CD4-positive, CD25-positive, alpha-beta regulatory T cell (primary cell): ENCODE data around the gene ABI3BP. TPM values are rescaled to one million over a fixed set of nuclear protein-coding genes. Genes with fewer than 3 reads are reported as not detected.

Experiments used
- ATAC-seq, 2 donors: fragments of 150-1000 bp; cut with Tn5 transposase; one replicate each; pipeline ENCODE4 v1.10.0; 2021; ENCODE audit warnings: low read depth in 2 of 2, moderate number of reproducible peaks in 2 of 2, moderate library complexity in 1 of 2
- DNase-seq, 3 donors: peaks; one replicate each; pipeline versions ENCODE4 v3.0.0 to v3.0.0-alpha.2; 2012 to 2022; ENCODE audit warnings: mixed read lengths in 1 of 3
- H3K27ac ChIP-seq: one replicate; pipeline ENCODE4 v1.7.0; 2013; ENCODE audit warnings: mild to moderate bottlenecking, low read length; ENCODE audit not compliant: insufficient read depth, poor library complexity, severe bottlenecking
- H3K27me3 ChIP-seq: one replicate; pipeline ENCODE4 v1.7.0; 2013; ENCODE audit warnings: low read length; ENCODE audit not compliant: control insufficient read depth, insufficient read depth
- H3K36me3 ChIP-seq: one replicate; pipeline ENCODE4 v1.7.0; 2013; ENCODE audit warnings: mild to moderate bottlenecking, low read length, moderate library complexity; ENCODE audit not compliant: control insufficient read depth, insufficient read depth
- H3K4me1 ChIP-seq: 2 replicates; pipeline ENCODE4 v1.7.0; 2013; ENCODE audit warnings: mild to moderate bottlenecking, low read length; ENCODE audit not compliant: insufficient read depth, control insufficient read depth, poor library complexity, severe bottlenecking
- H3K4me3 ChIP-seq: one replicate; pipeline ENCODE4 v1.7.0; 2013; ENCODE audit warnings: low read depth, mild to moderate bottlenecking, low read length, moderate library complexity
- H3K9me3 ChIP-seq, 2 experiments: 1 replicate in 1 of 2; 2 replicates in 1 of 2; pipeline ENCODE4 v1.7.0; 2013; ENCODE audit warnings: low read length in 2 of 2, mild to moderate bottlenecking in 1 of 2, moderate library complexity in 1 of 2; ENCODE audit not compliant: control insufficient read depth in 2 of 2
- H3K27ac Mint-ChIP-seq, 3 donors: one replicate each; pipeline ENCODE4 v1.8.0; 2020 to 2022; ENCODE audit warnings: mild to moderate bottlenecking in 3 of 3, mixed read lengths in 3 of 3, moderate library complexity in 2 of 3
- H3K27me3 Mint-ChIP-seq: one replicate; pipeline ENCODE4 v1.8.0; 2022; ENCODE audit warnings: mild to moderate bottlenecking, mixed read lengths
- H3K36me3 Mint-ChIP-seq: one replicate; pipeline ENCODE4 v1.8.0; 2020; ENCODE audit warnings: mixed read lengths
- H3K4me1 Mint-ChIP-seq, 4 donors: one replicate each; pipeline ENCODE4 v1.8.0; 2020 to 2022; ENCODE audit warnings: mixed read lengths in 4 of 4, mild to moderate bottlenecking in 1 of 4
- H3K4me3 Mint-ChIP-seq, 4 donors: one replicate each; pipeline ENCODE4 v1.8.0; 2020 to 2022; ENCODE audit warnings: mild to moderate bottlenecking in 4 of 4, mixed read lengths in 4 of 4, moderate library complexity in 3 of 4
- H3K9me3 Mint-ChIP-seq, 7 donors: one replicate each; pipeline ENCODE4 v1.8.0; 2020 to 2022; ENCODE audit warnings: mixed read lengths in 7 of 7, mild to moderate bottlenecking in 3 of 7, moderate library complexity in 2 of 7
- polyA plus RNA-seq, 4 donors: library from polyadenylated mRNA; unstranded; fragments of 300-500 nt; fragmentation: Illumina TruSeq; gene quantifications; one replicate each; pipeline ENCODE4 v1.2.3, GENCODE V29; 2021
- total RNA-seq: library from RNA; stranded (reverse); gene quantifications from one replicate; pipeline ENCODE4 v1.2.3, GENCODE V29; 2022

ABI3BP gene
- total and polyA plus RNA-seq, 5 donors from 2014 or later = 0.05 to 0.07 TPM; not detected in 3

- no peak overlapping the region for H3K27ac ChIP-seq
- peaks cover 0 to 3% (median 0%) of the 10 kb centered on the region in 7 donors for H3K9me3 Mint-ChIP-seq
- ATAC-seq (no peak), DNase-seq (no peak)
- H3K4me3 ChIP-seq = no peak overlapping the region
- no peaks in the 10 kb centered on the region for H3K4me1 Mint-ChIP-seq
- no peaks in the 10 kb centered on the region for H3K36me3 ChIP-seq
- H3K36me3 Mint-ChIP-seq = no peaks in the 10 kb centered on the region
- H3K27me3 ChIP-seq = no peaks in the 10 kb centered on the region
- peaks cover 4% of the 10 kb centered on the region for H3K27me3 Mint-ChIP-seq
- no peaks in the 10 kb centered on the region for H3K4me1 ChIP-seq
- H3K9me3 ChIP-seq = no peaks in the 10 kb centered on the region
- H3K4me3 Mint-ChIP-seq = no peak overlapping the region
- H3K27ac Mint-ChIP-seq = no peak overlapping the region
Measured at GRCh38 chr3:100981164-100981911, 11.9 kb downstream of the ABI3BP start.

GRCh38 chr3:100978011-100978659 is 15.1 kb downstream of the ABI3BP start:
- Histone ChIP-seq H3K4me3 (no peak overlapping the region), H3K36me3 (no peaks in the 10 kb centered on the region), H3K9me3 (no peaks in the 10 kb centered on the region), H3K27ac (no peak overlapping the region), H3K4me1 (no peaks in the 10 kb centered on the region), H3K27me3 (no peaks in the 10 kb centered on the region)
- Mint-ChIP-seq H3K4me1 (no peaks in the 10 kb centered on the region), H3K9me3 (peaks cover 0 to 3% (median 0%) of the 10 kb centered on the region in 7 donors), H3K4me3 (no peak overlapping the region), H3K27ac (no peak overlapping the region), H3K27me3 (peaks cover 14% of the 10 kb centered on the region), H3K36me3 (no peaks in the 10 kb centered on the region)
- DNase-seq = no peak
- no peak for ATAC-seq

GRCh38 chr3:100976611-100977010 is 16.6 kb downstream of the ABI3BP start:
- Histone ChIP-seq H3K4me3 (no peak overlapping the region), H3K27me3 (no peaks in the 10 kb centered on the region), H3K27ac (no peak overlapping the region), H3K9me3 (no peaks in the 10 kb centered on the region), H3K4me1 (no peaks in the 10 kb centered on the region), H3K36me3 (no peaks in the 10 kb centered on the region)
- H3K27me3 Mint-ChIP-seq = peaks cover 10% of the 10 kb centered on the region
- no peaks in the 10 kb centered on the region for H3K36me3 Mint-ChIP-seq
- no peak for ATAC-seq
- no peaks in the 10 kb centered on the region for H3K4me1 Mint-ChIP-seq
- DNase-seq = no peak
- peaks cover 0 to 3% (median 0%) of the 10 kb centered on the region in 7 donors for H3K9me3 Mint-ChIP-seq
- no peak overlapping the region for H3K27ac Mint-ChIP-seq
- H3K4me3 Mint-ChIP-seq = no peak overlapping the region

DNA sequence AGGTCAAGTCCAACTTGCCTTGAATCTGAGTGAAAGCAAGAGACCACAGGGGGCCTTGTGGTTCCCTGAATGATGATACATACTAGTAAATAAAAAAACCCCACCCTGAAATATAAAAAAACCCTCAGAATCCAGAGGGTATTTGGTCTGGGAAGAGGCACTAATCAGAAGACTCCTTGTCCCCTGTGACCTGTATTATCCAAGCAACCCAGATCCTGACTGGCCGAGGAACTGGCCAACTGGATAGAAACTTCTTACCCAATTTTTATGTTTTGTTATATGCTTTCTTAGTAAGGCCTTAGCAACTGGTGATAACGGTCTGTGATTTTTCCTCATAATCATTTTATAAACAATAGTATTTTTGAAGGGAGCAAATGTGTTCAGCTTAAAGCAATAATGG is 17.5 kb downstream of the ABI3BP start:
- DNase-seq (no peak), ATAC-seq (no peak)
- Histone ChIP-seq H3K27ac (no peak overlapping the region), H3K4me3 (no peak overlapping the region), H3K9me3 (no peaks in the 10 kb centered on the region), H3K27me3 (no peaks in the 10 kb centered on the region), H3K36me3 (no peaks in the 10 kb centered on the region), H3K4me1 (no peaks in the 10 kb centered on the region)
- H3K36me3 Mint-ChIP-seq = no peaks in the 10 kb centered on the region
- H3K4me1 Mint-ChIP-seq = no peaks in the 10 kb centered on the region
- peaks cover 0 to 1% (median 0%) of the 10 kb centered on the region in 7 donors for H3K9me3 Mint-ChIP-seq
- peaks cover 14% of the 10 kb centered on the region for H3K27me3 Mint-ChIP-seq
- no peak overlapping the region for H3K4me3 Mint-ChIP-seq
- H3K27ac Mint-ChIP-seq = no peak overlapping the region

DNA sequence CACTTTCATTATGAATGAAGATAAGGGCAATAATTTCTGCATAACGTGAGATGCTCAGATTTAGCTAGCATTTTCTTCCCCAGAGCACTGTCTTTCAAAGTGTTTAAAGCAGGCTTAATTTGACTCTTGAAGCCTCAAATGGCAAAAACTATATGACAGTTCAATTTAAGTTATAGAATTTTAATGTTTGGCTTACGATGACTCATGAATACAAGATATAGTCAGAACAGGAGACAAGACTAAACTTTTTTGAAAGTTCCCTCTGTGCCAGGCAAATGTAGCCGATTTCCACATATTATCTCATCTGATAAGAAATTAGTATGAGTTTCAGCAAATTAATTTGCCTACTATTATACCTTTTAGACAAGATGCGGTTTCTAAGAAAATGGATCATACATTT is 19.6 kb downstream of the ABI3BP start:
- ATAC-seq = no peak
- no peak overlapping the region for H3K4me3 ChIP-seq
- Mint-ChIP-seq H3K4me1 (no peaks in the 10 kb centered on the region), H3K36me3 (no peaks in the 10 kb centered on the region), H3K27me3 (peaks cover 14% of the 10 kb centered on the region), H3K9me3 (no peaks in the 10 kb centered on the region), H3K4me3 (no peak overlapping the region), H3K27ac (no peak overlapping the region)
- DNase-seq = no peak
- no peaks in the 10 kb centered on the region for H3K36me3 ChIP-seq
- H3K4me1 ChIP-seq = no peaks in the 10 kb centered on the region
- H3K27me3 ChIP-seq = no peaks in the 10 kb centered on the region
- no peaks in the 10 kb centered on the region for H3K9me3 ChIP-seq
- H3K27ac ChIP-seq = no peak overlapping the region

DNA sequence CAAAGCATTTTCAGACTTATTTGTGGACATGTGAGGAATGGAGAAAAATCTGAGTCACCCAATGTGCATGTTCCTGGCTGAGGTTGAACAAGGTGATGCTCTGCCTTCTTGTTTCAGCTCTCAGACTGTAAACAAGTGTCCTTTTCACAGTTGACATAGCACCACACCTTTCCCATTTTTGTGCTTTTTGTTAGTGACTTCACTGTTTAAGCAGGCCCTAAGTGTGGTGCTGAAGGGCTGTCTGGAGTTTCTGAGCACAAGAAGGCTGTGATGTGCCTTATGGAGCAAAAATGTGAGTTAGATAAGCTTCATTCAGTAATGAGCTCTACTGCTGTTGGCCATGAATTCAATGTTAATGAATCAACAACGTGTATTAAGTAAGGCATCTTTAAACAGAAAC is 20.4 kb downstream of the ABI3BP start:
- H3K36me3 Mint-ChIP-seq = no peaks in the 10 kb centered on the region
- H3K9me3 ChIP-seq = no peaks in the 10 kb centered on the region
- no peak for ATAC-seq
- no peak overlapping the region for H3K4me3 ChIP-seq
- no peak overlapping the region for H3K4me3 Mint-ChIP-seq
- no peaks in the 10 kb centered on the region for H3K9me3 Mint-ChIP-seq
- H3K4me1 ChIP-seq = no peaks in the 10 kb centered on the region
- H3K4me1 Mint-ChIP-seq = no peaks in the 10 kb centered on the region
- no peak overlapping the region for H3K27ac Mint-ChIP-seq
- H3K27me3 ChIP-seq = no peaks in the 10 kb centered on the region
- peaks cover 14% of the 10 kb centered on the region for H3K27me3 Mint-ChIP-seq
- H3K36me3 ChIP-seq = no peaks in the 10 kb centered on the region
- DNase-seq = no peak
- no peak overlapping the region for H3K27ac ChIP-seq

- H3K27me3 Mint-ChIP-seq = peaks cover 14% of the 10 kb centered on the region
- no peak overlapping the region for H3K27ac ChIP-seq
- no peaks in the 10 kb centered on the region for H3K27me3 ChIP-seq
- no peak for ATAC-seq
- no peak for DNase-seq
- H3K9me3 Mint-ChIP-seq = no peaks in the 10 kb centered on the region
- no peak overlapping the region for H3K4me3 Mint-ChIP-seq
- no peaks in the 10 kb centered on the region for H3K36me3 Mint-ChIP-seq
- H3K9me3 ChIP-seq = no peaks in the 10 kb centered on the region
- H3K4me1 Mint-ChIP-seq = no peaks in the 10 kb centered on the region
- H3K36me3 ChIP-seq = no peaks in the 10 kb centered on the region
- H3K4me1 ChIP-seq = no peaks in the 10 kb centered on the region
- H3K4me3 ChIP-seq = no peak overlapping the region
- no peak overlapping the region for H3K27ac Mint-ChIP-seq
Measured at GRCh38 chr3:100972301-100972844, 20.8 kb downstream of the ABI3BP start.
